ENCODE measurements around the gene AAK1. TPM values are rescaled to one million over a fixed set of nuclear protein-coding genes. Genes with fewer than 3 reads are reported as not detected.

AAK1 gene
- total RNA-seq, 1 experiment from 2014 or later, result 30.6 TPM

GRCh38 chr2:69452687-69453086, 190.9 kb downstream of the AAK1 start:
- Histone ChIP-seq H4K20me1 (ENCODE audit: control insufficient read depth, insufficient read depth, insufficient read length) (no peaks in the 10 kb centered on the region), H3K23me2 (ENCODE audit: insufficient read length, low read depth, low read length, poor library complexity, severe bottlenecking) (no peaks in the 10 kb centered on the region), H3K18ac (ENCODE audit: insufficient read length, low read depth, low read length) (no peak overlapping the region), H2BK120ac (ENCODE audit: low read depth, low read length, poor library complexity, severe bottlenecking) (no peak overlapping the region), H3K56ac (ENCODE audit: insufficient read length, low read depth, low read length) (no peak overlapping the region), H2BK20ac (ENCODE audit: low read depth, low read length, poor library complexity, severe bottlenecking) (no peak overlapping the region), H3K9me3 (ENCODE audit: control insufficient read depth, low read depth, low read length) (no peaks in the 10 kb centered on the region), H3K4me1 (ENCODE audit: insufficient read depth, low read length) (peaks cover 4% of the 10 kb centered on the region), H3K4ac (ENCODE audit: low read depth, low read length) (no peak overlapping the region), H3K9ac (ENCODE audit: extremely low read depth, insufficient read length, low read length) (no peak overlapping the region), H3K14ac (ENCODE audit: insufficient read depth, low read length) (no peak overlapping the region), H4K5ac (ENCODE audit: insufficient read length, low read depth, low read length) (no peak overlapping the region), H3K23ac (ENCODE audit: insufficient read length, low read depth, low read length) (no peak overlapping the region), H4K91ac (ENCODE audit: insufficient read length, low read depth, low read length) (no peak overlapping the region), H4K8ac (replicated peaks; ENCODE audit: insufficient read length, low read depth, low read length) (no peak overlapping the region), H2BK15ac (ENCODE audit: low read depth, low read length) (no peak overlapping the region), H3K27ac (ENCODE audit: insufficient read length, low read depth, low read length) (no peak overlapping the region), H2AFZ (ENCODE audit: low read length) (no peak overlapping the region), H3T11ph (ENCODE audit: low read length) (no peak overlapping the region), H2AK5ac (ENCODE audit: insufficient read length, low read length) (no peak overlapping the region), H3K27me3 (ENCODE audit: insufficient read depth, low read length) (no peaks in the 10 kb centered on the region), H3K4me2 (ENCODE audit: insufficient read depth, insufficient read length, low read length) (no peak overlapping the region), H2BK5ac (ENCODE audit: insufficient read length, low read length) (no peak overlapping the region), H3K79me1 (ENCODE audit: insufficient read depth, low read depth, low read length, poor library complexity, severe bottlenecking) (no peaks in the 10 kb centered on the region), H2BK12ac (ENCODE audit: insufficient read length, low read depth, low read length) (no peak overlapping the region), H3K79me2 (ENCODE audit: insufficient read depth, low read length) (no peaks in the 10 kb centered on the region)
- no CpG with 5 or more reads among the region's 3 CpGs for WGBS (ENCODE audit: extremely low coverage, insufficient read length, low lambda C conversion rate)
- no peak for TF ChIP-seq CTCF (conservative IDR thresholded peaks at IDR 0.05)
- Mint-ChIP-seq H3K27ac (peak overlapping the region in 2 of 3 experiments; percentile 22 to 24; a peak in 3 of 7 replicates), H3K4me1 (peaks cover 61 to 62% of the 10 kb centered on the region in 2 experiments), H3K4me3 (no peak overlapping the region), H3K27me3 (ENCODE audit: low read depth) (peaks cover 9% of the 10 kb centered on the region), H3K36me3 (ENCODE audit: insufficient read depth in 1 of 3, low read depth in 3 of 3) (peaks cover 0 to 2% (median under 1%) of the 10 kb centered on the region in 3 experiments; a peak in 5 of 7 replicates), H3K9me3 (peaks cover 4 to 5% of the 10 kb centered on the region in 2 experiments)
- no peak for DNase-seq
